A549 (cell line): Measurements from ENCODE around the gene JAKMIP2. TPM values are rescaled to one million over a fixed set of nuclear protein-coding genes. Genes with fewer than 3 reads are reported as not detected.

Experiments
- ATAC-seq, 2 experiments: fragments of 200-7000 bp in 1 of 2; fragments of >200 bp in 1 of 2; cut with Nextera tagmentation in 1 of 2; cut with Tn5 transposase in 1 of 2; 3 replicates each; pipeline versions ENCODE4 v1.8.0 to v1.9.1; 2018 to 2020; ENCODE audit warnings: mild to moderate bottlenecking in 1 of 2, moderate library complexity in 1 of 2
- CTCF ChIA-PET: fragments of 300-600 bp; sonication (Branson Sonifier 250); formaldehyde crosslinking; extraction: SDS; loops from one replicate; lab custom pipeline; 2021; ENCODE audit warnings: antibody characterized with exemption, inconsistent platforms; lab: Yijun Ruan, JAX
- POLR2A ChIA-PET: fragments of 350-600 bp; formaldehyde crosslinking; extraction: SDS; loops from one replicate; lab custom pipeline; 2021; ENCODE audit warnings: antibody characterized with exemption, inconsistent platforms; lab: Yijun Ruan, JAX
- DNase-seq, 2 experiments: peaks; one replicate each; pipeline versions ENCODE4 v3.0.0 to v3.0.0-alpha.2; 2011 to 2016; ENCODE audit warnings: low read depth in 1 of 2, low spot score in 1 of 2
- FAIRE-seq: peaks from 2 replicates; lab custom pipeline; 2011; peaks lifted over from hg19 to GRCh38; lab: Jason Lieb, UNC
- H3K27ac ChIP-seq, 2 experiments: fragments of >200 bp; sonication (Bioruptor Twin); formaldehyde crosslinking; 3 replicates each; pipeline ENCODE4 v1.5.1; 2016 to 2017
- H3K4me1 ChIP-seq: fragments of >200 bp; sonication (Bioruptor Twin); formaldehyde crosslinking; 3 replicates; pipeline ENCODE4 v1.6.1; 2016
- H3K4me2 ChIP-seq: fragments of >200 bp; sonication (Bioruptor Twin); formaldehyde crosslinking; 3 replicates; pipeline ENCODE4 v1.6.1; 2016
- H3K4me3 ChIP-seq: fragments of >200 bp; sonication (Bioruptor Twin); formaldehyde crosslinking; 3 replicates; pipeline ENCODE4 v1.5.1; 2016
- H3K9me3 ChIP-seq: fragments of >200 bp; sonication (Bioruptor Twin); formaldehyde crosslinking; 3 replicates; pipeline ENCODE4 v1.6.1; 2016
- BCL3 ChIP-seq: fragments of >200 bp; sonication (Bioruptor Twin); formaldehyde crosslinking; IDR thresholded peaks from 3 replicates; pipeline ENCODE4 v1.6.1; 2016
- BHLHE40 ChIP-seq: IDR thresholded peaks from 2 replicates; pipeline ENCODE4 v1.6.1; 2012; ENCODE audit warnings: low read depth, low read length, inconsistent platforms
- CBX8 ChIP-seq: fragments of 200-600 bp; sonication (generic); IDR thresholded peaks from 2 replicates; pipeline ENCODE4 v1.6.1; 2016
- CEBPB ChIP-seq, 2 experiments: fragments of >200 bp in 1 of 2; sonication (Bioruptor Twin) in 1 of 2; formaldehyde crosslinking in 1 of 2; IDR thresholded peaks; 2 replicates each; pipeline ENCODE4 v1.6.1; 2012 to 2016
- CTCF ChIP-seq: fragments of >200 bp; sonication (Bioruptor Twin); formaldehyde crosslinking; IDR thresholded peaks from 3 replicates; pipeline ENCODE4 v1.5.1; 2016
- EP300 ChIP-seq, 2 experiments: fragments of >200 bp; sonication (Bioruptor Twin); formaldehyde crosslinking; IDR thresholded peaks; 2 replicates in 1 of 2; 3 replicates in 1 of 2; pipeline ENCODE4 v1.6.1; 2016 to 2017
- FOSL2 ChIP-seq, 2 experiments: fragments of 450-650 bp in 1 of 2; fragments of >200 bp in 1 of 2; sonication (Bioruptor Twin) in 1 of 2; formaldehyde crosslinking; IDR thresholded peaks; 2 replicates each; pipeline versions ENCODE4 v1.5.0 to v1.6.1; 2016 to 2020; ENCODE audit warnings: mild to moderate bottlenecking in 1 of 2, moderate library complexity in 1 of 2
- HDAC2 ChIP-seq: fragments of 200-600 bp; sonication (generic); IDR thresholded peaks from 2 replicates; pipeline ENCODE4 v1.6.1; 2016
- HES2 ChIP-seq: fragments of >200 bp; sonication (Bioruptor Twin); formaldehyde crosslinking; IDR thresholded peaks from 2 replicates; pipeline ENCODE4 v1.6.1; 2016
- HEYL ChIP-seq: fragments of 250-450 bp; sonication (Bioruptor Pico); IDR thresholded peaks from 2 replicates; pipeline ENCODE4 v1.8.0; 2021; ENCODE audit warnings: mild to moderate bottlenecking, moderate library complexity
- HOXA7 ChIP-seq: fragments of 250-450 bp; sonication (Bioruptor Pico); IDR thresholded peaks from 2 replicates; pipeline ENCODE4 v1.5.0; 2020; ENCODE audit warnings: mild to moderate bottlenecking, moderate library complexity
- JUN ChIP-seq, 2 experiments: fragments of >200 bp; sonication (Bioruptor Twin); formaldehyde crosslinking; IDR thresholded peaks; 2 replicates in 1 of 2; 3 replicates in 1 of 2; pipeline ENCODE4 v1.6.1; 2016 to 2017
- MYC ChIP-seq: IDR thresholded peaks from 2 replicates; pipeline ENCODE4 v1.6.1; 2012; ENCODE audit warnings: mild to moderate bottlenecking, inconsistent platforms, low read length, improper control_type of control experiment, borderline replicate concordance
- NR3C1 ChIP-seq: fragments of >200 bp; sonication (Bioruptor Twin); formaldehyde crosslinking; IDR thresholded peaks from 3 replicates; pipeline ENCODE4 v1.6.1; 2017
- POLR2A ChIP-seq: IDR thresholded peaks from 2 replicates; pipeline ENCODE4 v1.6.1; 2012; ENCODE audit warnings: mild to moderate bottlenecking, low read length
- RAD21 ChIP-seq, 2 experiments: fragments of >200 bp in 1 of 2; sonication (Bioruptor Twin) in 1 of 2; formaldehyde crosslinking in 1 of 2; IDR thresholded peaks in 1 of 2; conservative IDR thresholded peaks in 1 of 2; 2 replicates in 1 of 2; 3 replicates in 1 of 2; pipeline ENCODE4 v1.6.1; 2012 to 2018; ENCODE audit warnings: inconsistent platforms in 1 of 2
- RARB ChIP-seq: fragments of 250-450 bp; sonication (Bioruptor Pico); IDR thresholded peaks from 2 replicates; pipeline ENCODE4 v1.8.0; 2021; ENCODE audit warnings: mild to moderate bottlenecking, moderate library complexity
- RCOR1 ChIP-seq: fragments of 150-350 bp; IDR thresholded peaks from 2 replicates; pipeline ENCODE4 v1.6.1; 2014; ENCODE audit warnings: antibody characterized with exemption, low read length, low read depth
- SMC3 ChIP-seq: fragments of >200 bp; sonication (Bioruptor Twin); formaldehyde crosslinking; IDR thresholded peaks from 3 replicates; pipeline ENCODE4 v1.6.1; 2018; ENCODE audit warnings: inconsistent platforms
- TFCP2L1 ChIP-seq: fragments of 250-450 bp; sonication (Bioruptor Pico); IDR thresholded peaks from 2 replicates; pipeline ENCODE4 v1.5.0; 2021; ENCODE audit warnings: mild to moderate bottlenecking
- TP53 ChIP-seq: fragments of 250-450 bp; sonication (Bioruptor Pico); IDR thresholded peaks from 2 replicates; pipeline ENCODE4 v1.5.0; 2021; ENCODE audit warnings: mild to moderate bottlenecking, moderate library complexity
- ZFP36 ChIP-seq: fragments of 450-650 bp; IDR thresholded peaks from 2 replicates; pipeline ENCODE4 v1.6.1; 2014; ENCODE audit warnings: borderline replicate concordance; ENCODE audit not compliant: partially characterized antibody
- ZSCAN20 ChIP-seq: fragments of 250-450 bp; sonication (Bioruptor Pico); IDR thresholded peaks from 2 replicates; pipeline ENCODE4 v1.8.0; 2022; ENCODE audit warnings: mild to moderate bottlenecking, moderate library complexity
- WGBS: methylation state at CpG from one replicate; pipeline ENCODE4 v1.1.6; 2017; ENCODE audit errors: missing lambda C conversion rate; 5-methylcytosine and 5-hydroxymethylcytosine counted together
- polyA plus RNA-seq, 4 experiments: library from polyadenylated mRNA; depleted of rRNA in 3 of 4; stranded (reverse); fragments of >200 nt; fragmentation: RNase III in 1 of 4; extraction: RNeasy Plus Mini Kit Qiagen cat#74134 plus additional on column Dnase treatment in 1 of 4; gene quantifications; 2 replicates in 3 of 4; 3 replicates in 1 of 4; pipeline ENCODE4 v1.2.3, GENCODE V29; 2011 to 2017
- TF ChIP-seq, protein P1 (sequence below): IDR thresholded peaks from 2 replicates; pipeline ENCODE4 v1.6.1; 2012

JAKMIP2 gene
- polyA plus RNA-seq, 2 of the 4 experiments (the other 2 are of a cell fraction) = 0.01 TPM; not detected in 1

- TF ChIP-seq CTCF (no peak), CEBPB (IDR thresholded peaks at IDR 0.05) (no peak), HDAC2 (no peak), ZSCAN20 (no peak), JUN (IDR thresholded peaks at IDR 0.05) (no peak)
- TF ChIP-seq, protein P1, sequence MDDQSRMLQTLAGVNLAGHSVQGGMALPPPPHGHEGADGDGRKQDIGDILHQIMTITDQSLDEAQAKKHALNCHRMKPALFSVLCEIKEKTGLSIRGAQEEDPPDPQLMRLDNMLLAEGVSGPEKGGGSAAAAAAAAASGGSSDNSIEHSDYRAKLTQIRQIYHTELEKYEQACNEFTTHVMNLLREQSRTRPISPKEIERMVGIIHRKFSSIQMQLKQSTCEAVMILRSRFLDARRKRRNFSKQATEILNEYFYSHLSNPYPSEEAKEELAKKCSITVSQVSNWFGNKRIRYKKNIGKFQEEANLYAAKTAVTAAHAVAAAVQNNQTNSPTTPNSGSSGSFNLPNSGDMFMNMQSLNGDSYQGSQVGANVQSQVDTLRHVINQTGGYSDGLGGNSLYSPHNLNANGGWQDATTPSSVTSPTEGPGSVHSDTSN = no peak
Observed at GRCh38 chr5:147800491-147800890, 18.0 kb upstream of the JAKMIP2 start (continued).

GRCh38 chr5:147796556-147797308 is 14.2 kb upstream of the JAKMIP2 start:
- H3K27ac ChIP-seq = no peak overlapping the region
- WGBS = 10% methylated on average over 6 of the region's 6 CpGs
- no peaks in the 10 kb centered on the region for H3K4me1 ChIP-seq
- H3K9me3 ChIP-seq = no peaks in the 10 kb centered on the region
- POLR2A ChIA-PET = no interaction called here
- FAIRE-seq (no peak), ATAC-seq (no peak), DNase-seq (no peak)
- no peak overlapping the region for H3K4me3 ChIP-seq
- no peak for TF ChIP-seq RCOR1
- no peak for TF ChIP-seq NR3C1
- no peak for TF ChIP-seq CEBPB (IDR thresholded peaks at IDR 0.05)
- no peak for TF ChIP-seq TFCP2L1
- no peak for TF ChIP-seq MYC
- no peak for TF ChIP-seq ZFP36
- no peak for TF ChIP-seq HOXA7 (CRISPR knock-in tag)
- TF ChIP-seq RARB (CRISPR knock-in tag) = no peak
- no peak for TF ChIP-seq CTCF
- TF ChIP-seq BCL3 = no peak
- TF ChIP-seq CBX8 = no peak
- TF ChIP-seq EP300 (IDR thresholded peaks at IDR 0.05) = no peak
- no peak for TF ChIP-seq HES2
- no peak for TF ChIP-seq TP53
- no peak for TF ChIP-seq FOSL2 (IDR thresholded peaks at IDR 0.05)
- no peak for TF ChIP-seq FOSL2 (CRISPR knock-in tag; IDR thresholded peaks at IDR 0.05)
- TF ChIP-seq HEYL = no peak
- TF ChIP-seq RAD21 (conservative IDR thresholded peaks at IDR 0.05 in 1 of 2, IDR thresholded peaks at IDR 0.05 in 1 of 2) = no peak
- TF ChIP-seq POLR2A = no peak
- TF ChIP-seq BHLHE40 = no peak
- no peak for TF ChIP-seq SMC3
- no peak overlapping the region for H3K4me2 ChIP-seq
- CTCF ChIA-PET = interaction anchor here (0.7 to 1.4 kb wide), 2 partner anchors 26 to 169 kb away, joined by 4 read pairs; no protein-coding TSS in a partner anchor
